NCI-H2029 treated with DMSO at 0.1 percent for 48 hours (cell line): ENCODE measurements around the gene RPS6KA2.
"Not testable (repeated sequence)": the region's sequence is repeated elsewhere in the genome, so short reads cannot be mapped to it uniquely, and the experiment has no call there.

Experiments
- DNase-seq: peaks from one replicate; lab custom pipeline; 2025; lab: John Stamatoyannopoulos, UW

Gene RPS6KA2

GRCh38 chr6:166395778-166396177, 231.3 kb downstream of the RPS6KA2 start:
- no peak for DNase-seq

DNA sequence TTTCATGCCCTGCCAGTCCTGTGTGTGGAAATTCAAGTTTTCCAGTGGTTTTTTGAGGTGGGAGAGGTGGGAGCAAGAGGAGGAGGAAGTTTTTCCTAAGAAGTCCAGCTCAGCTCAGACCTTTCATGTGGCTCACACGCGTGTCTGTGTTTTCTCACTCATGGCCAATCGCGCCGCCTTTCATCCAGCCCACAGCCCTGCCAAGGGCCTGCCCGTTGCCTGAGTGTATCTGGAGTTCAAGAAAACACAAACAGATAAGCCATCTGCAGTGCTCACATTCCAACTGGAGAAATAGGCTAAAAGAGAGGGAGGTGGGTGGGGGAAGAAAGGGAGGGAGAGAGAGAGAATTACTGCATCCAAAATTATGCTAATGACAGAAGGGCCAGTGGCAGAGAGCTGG, 231.7 kb downstream of the RPS6KA2 start:
- DNase-seq: no peak

DNA sequence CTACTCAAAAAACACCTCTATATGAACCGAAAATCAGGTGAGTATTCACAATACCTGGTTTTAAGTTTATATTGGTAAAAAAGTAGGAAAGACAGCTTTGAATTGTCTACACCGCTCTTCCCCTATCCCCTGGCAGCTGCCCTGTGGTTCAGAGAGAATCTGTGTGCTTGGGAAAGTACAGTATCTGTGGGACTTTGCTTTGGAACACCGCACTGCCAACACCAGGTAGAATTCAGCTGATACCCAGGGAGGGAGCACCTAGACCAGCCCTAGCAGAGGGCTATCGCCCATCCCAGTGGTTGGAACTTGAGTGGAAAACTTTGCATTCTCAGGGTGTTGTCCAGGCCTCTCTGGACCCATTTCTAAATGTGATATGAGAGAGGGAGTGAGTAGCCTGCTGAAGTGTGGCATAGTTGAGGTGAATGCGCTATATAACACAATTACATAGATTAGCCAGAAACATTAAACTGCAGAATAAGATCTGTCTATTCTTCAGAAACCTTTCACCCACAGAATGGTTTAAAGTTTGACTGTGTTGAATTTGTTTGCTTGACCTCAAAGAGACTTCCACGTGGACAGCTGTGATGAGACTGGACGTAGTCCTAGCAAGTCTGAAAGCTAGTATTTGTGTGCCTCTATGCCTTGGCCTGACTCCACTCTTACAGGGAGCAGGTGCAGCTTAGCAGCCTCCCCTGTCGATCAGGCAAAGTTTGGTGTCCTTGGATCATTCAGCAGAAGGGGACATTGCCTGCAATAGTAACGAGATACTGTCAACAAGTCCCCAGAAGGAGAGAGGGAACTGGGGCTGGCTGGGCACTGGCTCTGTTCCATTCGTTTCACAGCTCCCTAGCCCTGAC, 232.8 kb downstream of the RPS6KA2 start:
- no peak for DNase-seq

DNA sequence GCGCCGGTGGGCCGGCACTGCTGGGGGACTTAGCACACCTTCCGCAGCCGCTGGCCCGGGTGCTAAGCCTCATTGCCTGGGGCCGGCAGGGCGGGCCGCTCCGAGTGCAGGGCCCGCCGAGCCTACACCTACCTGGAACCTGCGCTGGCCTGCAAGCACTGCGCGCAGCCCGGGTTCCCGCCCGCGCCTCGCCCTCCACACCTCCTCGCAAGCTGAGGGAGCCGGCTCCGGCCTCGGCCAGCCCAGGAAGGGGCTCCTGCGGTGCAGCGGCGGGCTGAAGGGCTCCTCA, 233.6 kb downstream of the RPS6KA2 start:
- DNase-seq: no peak

GRCh38 chr6:166392755-166393534, 234.1 kb downstream of the RPS6KA2 start:
- not testable (repeated sequence) for DNase-seq

- DNase-seq: no peak
These were observed 237.9 kb downstream of the RPS6KA2 start for GRCh38 chr6:166389119-166389518.

DNA sequence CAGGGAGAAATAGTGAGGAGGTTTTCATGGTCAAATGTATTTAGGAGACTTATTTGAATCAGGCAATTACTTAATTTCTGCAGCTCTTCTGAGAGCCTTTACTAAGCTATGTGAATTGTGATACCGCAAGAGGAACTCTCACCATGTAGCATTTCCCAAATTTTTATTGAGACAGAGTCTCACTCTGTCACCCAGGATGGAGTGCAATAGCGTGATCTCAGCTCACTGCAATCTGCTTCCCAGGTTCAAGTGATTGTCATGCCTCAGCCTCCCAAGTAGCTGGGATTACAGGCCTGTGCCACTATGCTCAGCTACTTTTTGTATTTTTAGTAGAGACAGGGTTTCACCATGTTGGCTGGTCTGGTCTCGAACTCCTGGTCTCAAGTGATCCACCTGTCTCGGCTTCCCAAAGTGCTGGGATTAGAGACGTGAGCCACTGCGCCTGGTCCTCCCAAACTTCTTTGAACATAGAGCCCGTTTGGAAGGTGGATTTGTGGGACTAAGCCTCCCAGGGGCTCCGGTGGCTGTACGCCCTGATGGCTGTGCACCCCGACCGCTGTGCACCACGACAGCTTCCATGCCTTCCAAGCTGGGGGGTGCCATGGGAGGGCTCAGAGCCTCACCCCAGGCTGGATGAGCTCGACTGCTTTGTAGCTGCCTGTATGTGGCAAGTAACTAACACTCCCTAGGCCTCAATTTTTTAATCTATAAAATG, 238.6 kb downstream of the RPS6KA2 start:
- DNase-seq: no peak

GRCh38 chr6:166387642-166388289, 239.3 kb downstream of the RPS6KA2 start:
- peak; percentile 3 for DNase-seq

GRCh38 chr6:166387098-166387497, 240.0 kb downstream of the RPS6KA2 start:
- DNase-seq: not testable (repeated sequence)

DNA sequence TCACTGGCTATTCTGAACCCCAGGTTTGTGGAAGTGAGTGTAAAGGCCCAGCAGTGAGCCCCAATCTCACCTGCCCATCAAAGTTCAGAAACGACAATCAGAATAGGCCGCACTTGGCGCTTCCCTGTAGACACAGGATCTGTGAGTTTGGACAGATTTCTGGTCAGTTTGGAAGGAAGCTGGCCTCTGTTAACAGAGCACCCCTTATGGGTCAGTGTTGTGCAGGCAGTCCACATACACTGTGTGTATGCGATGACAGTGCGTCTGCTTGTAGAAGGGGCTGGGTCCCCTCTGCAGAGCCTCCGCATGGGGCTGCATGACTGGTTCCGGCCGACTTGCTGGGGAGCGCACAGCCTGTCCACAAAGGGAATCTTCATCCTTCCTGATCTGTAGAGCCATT, 240.9 kb downstream of the RPS6KA2 start:
- no peak for DNase-seq

DNA sequence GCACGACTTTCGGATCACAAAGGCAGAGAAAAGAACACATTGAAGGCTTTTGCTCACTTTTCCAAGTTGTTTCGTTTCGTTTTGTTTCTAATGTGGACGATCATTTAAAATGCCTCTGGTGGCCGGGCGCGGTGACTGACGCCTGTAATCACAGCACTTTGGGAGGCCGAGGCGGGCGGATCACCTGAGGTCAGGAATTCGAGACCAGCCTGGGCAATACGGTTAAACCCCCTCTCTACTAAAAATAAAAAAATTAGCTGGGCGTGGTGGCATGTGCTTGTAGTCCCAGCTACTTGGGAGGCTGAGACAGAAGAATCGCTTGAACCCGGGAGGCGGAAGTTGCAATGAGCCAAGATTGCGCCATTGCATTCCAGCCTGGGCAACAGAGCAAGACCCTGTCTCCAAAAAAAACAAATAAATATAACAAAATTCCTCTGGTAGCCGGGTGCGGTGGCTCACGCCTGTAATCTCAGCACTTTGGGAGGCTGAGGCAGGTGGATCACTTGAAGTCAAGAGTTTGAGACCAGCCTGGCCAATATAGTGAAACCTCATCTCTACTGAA, 243.2 kb downstream of the RPS6KA2 start:
- not testable (repeated sequence) for DNase-seq

DNA sequence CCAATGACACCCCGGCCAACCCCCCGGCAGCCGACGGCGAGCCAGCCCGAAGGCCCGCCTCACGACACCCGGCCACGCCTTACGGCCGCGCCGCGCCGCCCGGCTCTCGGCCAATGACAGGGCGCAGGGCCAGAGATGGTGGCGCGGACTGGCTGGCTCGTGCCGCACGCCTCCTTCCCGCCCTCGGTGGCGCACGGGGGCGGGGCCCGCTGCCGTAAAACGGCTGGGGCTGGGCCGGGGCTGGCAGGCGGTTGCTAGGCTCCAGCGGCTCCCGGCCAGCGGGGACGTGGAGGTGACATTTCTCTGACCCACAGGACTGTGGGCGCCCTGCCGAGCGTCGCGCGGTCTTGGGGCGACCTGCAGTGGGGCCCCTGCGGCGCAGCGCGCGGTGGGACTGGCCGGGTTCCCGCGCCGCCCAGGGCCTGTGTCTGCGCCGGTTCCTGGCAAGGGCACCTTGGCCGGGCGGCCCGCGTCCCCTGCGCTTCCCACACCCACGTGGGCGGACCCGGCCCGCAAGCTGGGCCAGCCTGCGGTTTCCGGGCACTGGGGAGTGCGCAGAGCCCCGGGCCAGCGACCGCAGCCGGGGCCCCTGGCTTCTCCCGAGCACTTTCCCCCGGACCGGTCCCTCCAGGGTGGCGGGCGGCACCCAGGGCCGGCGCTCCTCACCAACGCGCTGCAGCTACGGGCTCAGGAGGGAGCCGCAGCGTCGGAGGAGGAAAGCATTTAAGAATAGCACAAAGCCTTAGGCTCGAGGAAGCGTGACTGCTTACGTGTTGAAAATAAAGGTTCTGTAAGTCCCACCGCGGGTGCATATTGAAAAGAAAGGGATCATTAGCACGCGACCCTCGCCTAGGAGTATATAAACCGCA, 243.9 kb downstream of the RPS6KA2 start, which contains the start of gene MPC1:
Gene MPC1, minus strand, starts transcription at position 8 of the 869 bp plus-strand sequence. CDS start 64 bp downstream, outside the sequence.
- peak; percentile 51 for DNase-seq

- DNase-seq: no peak
These were observed 244.5 kb downstream of the RPS6KA2 start for GRCh38 chr6:166382500-166382932.

- DNase-seq: peak; percentile 85
These were observed 245.1 kb downstream of the RPS6KA2 start for GRCh38 chr6:166381733-166382499.

DNA sequence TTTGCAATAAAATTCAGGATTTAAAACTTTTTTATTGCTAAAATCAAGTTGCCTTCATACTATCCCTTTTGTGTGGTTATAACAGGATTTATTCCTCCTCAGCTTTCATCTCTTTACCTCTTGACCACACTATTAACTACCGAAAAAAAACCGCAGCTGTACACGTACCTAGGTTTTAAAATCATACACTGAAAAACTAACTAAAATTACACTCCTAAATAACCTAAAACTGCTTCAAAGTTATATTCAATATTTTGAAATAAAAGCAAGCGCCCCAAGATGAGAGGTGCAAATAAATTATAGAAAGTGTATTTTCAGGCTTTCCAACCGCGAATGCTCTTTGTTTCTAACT, 245.7 kb downstream of the RPS6KA2 start:
- peak; percentile 64 for DNase-seq

- peak; percentile 78 for DNase-seq
These were observed 247.3 kb downstream of the RPS6KA2 start for GRCh38 chr6:166379800-166380199.

DNA sequence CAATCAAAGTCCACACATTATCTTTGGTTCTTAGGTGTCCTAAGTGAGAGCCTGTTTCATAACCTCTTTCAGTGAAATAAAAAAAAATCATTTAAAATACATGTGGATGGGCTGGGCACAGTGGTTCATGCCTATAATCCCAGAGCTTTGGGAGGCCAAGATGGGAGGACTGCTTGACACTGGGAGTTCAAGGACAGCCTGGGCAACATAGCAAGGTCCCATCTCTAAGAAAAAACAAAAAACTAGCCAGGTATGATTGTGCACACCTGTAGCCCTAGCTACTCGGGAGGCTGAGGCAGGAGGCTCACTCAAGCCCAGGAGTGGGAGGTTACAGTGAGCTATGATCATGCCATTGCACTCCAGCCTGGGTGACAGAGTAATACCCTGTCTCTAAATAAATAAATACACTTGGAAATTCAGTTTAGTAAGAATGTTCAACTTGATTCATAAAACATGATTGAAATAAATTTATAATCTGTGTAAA, 247.9 kb downstream of the RPS6KA2 start:
- no peak for DNase-seq

GRCh38 chr6:166377721-166378120, 249.3 kb downstream of the RPS6KA2 start:
- DNase-seq: no peak

DNA sequence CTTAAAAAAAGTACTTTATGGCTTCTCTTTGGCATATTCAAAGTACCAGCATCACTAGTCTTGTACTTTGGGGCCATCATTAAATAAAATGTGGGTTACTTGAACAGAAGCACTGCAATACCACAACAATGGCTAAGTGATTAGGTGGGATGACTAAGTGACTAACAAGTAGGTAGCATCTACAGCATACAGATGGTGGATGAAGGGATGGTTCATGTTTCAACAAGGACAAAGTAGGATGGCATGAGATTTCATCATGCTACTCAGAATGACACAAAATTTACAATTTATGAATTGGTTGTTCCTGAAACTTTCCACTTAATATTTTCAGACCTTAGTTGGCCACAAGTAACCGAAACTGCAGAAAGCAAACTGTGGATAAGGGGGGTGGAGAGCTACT, 252.0 kb downstream of the RPS6KA2 start:
- DNase-seq: no peak

GRCh38 chr6:166370489-166370888, 256.6 kb downstream of the RPS6KA2 start:
- no peak for DNase-seq
